ENCODE data around the gene SLC4A3. TPM values are rescaled to one million over a fixed set of nuclear protein-coding genes. Genes with fewer than 3 reads are reported as not detected.

The SLC4A3 gene
- total and polyA plus RNA-seq, 2 of the 13 experiments (the other 11 are each of a cell fraction or from before 2014, with no cell fraction given): 0.18 to 0.95 TPM

DNA sequence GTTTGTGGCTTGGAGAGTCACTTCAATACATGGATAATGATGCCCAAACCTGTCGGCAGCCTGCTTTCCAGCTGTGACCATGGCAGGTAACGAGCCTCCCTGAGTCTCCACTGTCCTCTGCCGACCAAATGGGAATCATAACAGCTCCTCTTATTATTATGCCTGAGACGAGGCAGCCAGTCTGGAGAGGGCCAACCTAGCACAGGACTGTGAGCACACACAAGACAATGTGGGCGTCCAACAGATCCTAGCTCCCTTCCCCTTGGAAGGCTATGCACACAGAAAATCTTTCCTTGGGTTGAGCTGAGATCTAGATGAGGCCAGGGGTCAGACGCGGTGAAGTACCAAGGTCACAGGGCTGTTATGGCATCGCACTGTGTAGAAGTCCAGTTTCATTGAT is 890 bp upstream of the SLC4A3 start (continued):
- TF ChIP-seq XRCC5 (optimal IDR thresholded peaks at IDR 0.05; ENCODE audit: low read length): peak; percentile 47
- peak; percentile 16; the same call in 1 of the 2 replicates for TF ChIP-seq RFX1 (IDR thresholded peaks at IDR 0.05)
- peak; percentile 17; the same call in 1 of the 2 replicates for TF ChIP-seq RAD21 (CRISPR knock-in tag; IDR thresholded peaks at IDR 0.05)
- 0 out of 2 replicates have a peak, but pooled peaks have one; percentile 48 for TF ChIP-seq ZNF670 (CRISPR knock-in tag; IDR thresholded peaks at IDR 0.05; ENCODE audit: borderline replicate concordance)
- TF ChIP-seq KMT2B (CRISPR knock-in tag; IDR thresholded peaks at IDR 0.05): no peak
- TF ChIP-seq HDAC1 (CRISPR knock-in tag; IDR thresholded peaks at IDR 0.05): peak; percentile 18; the same call in 1 of the 2 replicates
- no peak for TF ChIP-seq ZNF749 (CRISPR knock-in tag; IDR thresholded peaks at IDR 0.05; ENCODE audit: borderline replicate concordance)
- TF ChIP-seq ZBTB42 (CRISPR knock-in tag; IDR thresholded peaks at IDR 0.05): no peak
- no peak for TF ChIP-seq EEA1 (CRISPR knock-in tag; IDR thresholded peaks at IDR 0.05; ENCODE audit: borderline replicate concordance)
- no peak for TF ChIP-seq ONECUT2 (CRISPR knock-in tag; IDR thresholded peaks at IDR 0.05)
- TF ChIP-seq, protein P1, sequence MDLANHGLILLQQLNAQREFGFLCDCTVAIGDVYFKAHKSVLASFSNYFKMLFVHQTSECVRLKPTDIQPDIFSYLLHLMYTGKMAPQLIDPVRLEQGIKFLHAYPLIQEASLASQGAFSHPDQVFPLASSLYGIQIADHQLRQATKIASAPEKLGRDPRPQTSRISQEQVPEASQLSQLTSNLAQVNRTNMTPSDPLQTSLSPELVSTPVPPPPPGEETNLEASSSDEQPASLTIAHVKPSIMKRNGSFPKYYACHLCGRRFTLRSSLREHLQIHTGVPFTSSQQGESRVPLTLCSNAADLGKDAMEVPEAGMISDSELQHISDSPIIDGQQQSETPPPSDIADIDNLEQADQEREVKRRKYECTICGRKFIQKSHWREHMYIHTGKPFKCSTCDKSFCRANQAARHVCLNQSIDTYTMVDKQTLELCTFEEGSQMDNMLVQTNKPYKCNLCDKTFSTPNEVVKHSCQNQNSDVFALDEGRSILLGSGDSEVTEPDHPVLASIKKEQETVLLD (CRISPR knock-in tag; IDR thresholded peaks at IDR 0.05; ENCODE audit: low read depth): no peak
- TF ChIP-seq RCOR2 (CRISPR knock-in tag; IDR thresholded peaks at IDR 0.05): no peak
- TF ChIP-seq MTA1 (CRISPR knock-in tag; IDR thresholded peaks at IDR 0.05; ENCODE audit: borderline replicate concordance): no peak
- TF ChIP-seq PHF8 (CRISPR knock-in tag; IDR thresholded peaks at IDR 0.05): no peak
- TF ChIP-seq, protein P2, sequence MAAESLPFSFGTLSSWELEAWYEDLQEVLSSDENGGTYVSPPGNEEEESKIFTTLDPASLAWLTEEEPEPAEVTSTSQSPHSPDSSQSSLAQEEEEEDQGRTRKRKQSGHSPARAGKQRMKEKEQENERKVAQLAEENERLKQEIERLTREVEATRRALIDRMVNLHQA (CRISPR knock-in tag; IDR thresholded peaks at IDR 0.05): no peak
- TF ChIP-seq, protein P3, sequence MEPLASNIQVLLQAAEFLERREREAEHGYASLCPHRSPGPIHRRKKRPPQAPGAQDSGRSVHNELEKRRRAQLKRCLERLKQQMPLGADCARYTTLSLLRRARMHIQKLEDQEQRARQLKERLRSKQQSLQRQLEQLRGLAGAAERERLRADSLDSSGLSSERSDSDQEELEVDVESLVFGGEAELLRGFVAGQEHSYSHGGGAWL (CRISPR knock-in tag; IDR thresholded peaks at IDR 0.05): no peak
- TF ChIP-seq, protein P4, sequence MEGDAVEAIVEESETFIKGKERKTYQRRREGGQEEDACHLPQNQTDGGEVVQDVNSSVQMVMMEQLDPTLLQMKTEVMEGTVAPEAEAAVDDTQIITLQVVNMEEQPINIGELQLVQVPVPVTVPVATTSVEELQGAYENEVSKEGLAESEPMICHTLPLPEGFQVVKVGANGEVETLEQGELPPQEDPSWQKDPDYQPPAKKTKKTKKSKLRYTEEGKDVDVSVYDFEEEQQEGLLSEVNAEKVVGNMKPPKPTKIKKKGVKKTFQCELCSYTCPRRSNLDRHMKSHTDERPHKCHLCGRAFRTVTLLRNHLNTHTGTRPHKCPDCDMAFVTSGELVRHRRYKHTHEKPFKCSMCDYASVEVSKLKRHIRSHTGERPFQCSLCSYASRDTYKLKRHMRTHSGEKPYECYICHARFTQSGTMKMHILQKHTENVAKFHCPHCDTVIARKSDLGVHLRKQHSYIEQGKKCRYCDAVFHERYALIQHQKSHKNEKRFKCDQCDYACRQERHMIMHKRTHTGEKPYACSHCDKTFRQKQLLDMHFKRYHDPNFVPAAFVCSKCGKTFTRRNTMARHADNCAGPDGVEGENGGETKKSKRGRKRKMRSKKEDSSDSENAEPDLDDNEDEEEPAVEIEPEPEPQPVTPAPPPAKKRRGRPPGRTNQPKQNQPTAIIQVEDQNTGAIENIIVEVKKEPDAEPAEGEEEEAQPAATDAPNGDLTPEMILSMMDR (CRISPR knock-in tag; IDR thresholded peaks at IDR 0.05): peak; percentile 58
- no peak for TF ChIP-seq MTF1 (CRISPR knock-in tag; IDR thresholded peaks at IDR 0.05)
